ENCODE measurements around the gene SLIT3.

GRCh38 chr5:168778536-168778935, 522.4 kb downstream of the SLIT3 start:
- TF ChIP-seq CTCF (IDR thresholded peaks at IDR 0.05) (no peak), POLR2A (IDR thresholded peaks at IDR 0.05) (no peak), POLR2AphosphoS5 (IDR thresholded peaks at IDR 0.05) (no peak), EP300 (IDR thresholded peaks at IDR 0.05) (no peak)

All from stomach (tissue), 4 donors.